HEK293 (cell line): Measurements from ENCODE around the gene S100A16.

Source experiments
- CTCF ChIP-seq: fragments of 450-650 bp; formaldehyde crosslinking; IDR thresholded peaks from 2 replicates; pipeline ENCODE4 v1.5.1; 2016; ENCODE audit warnings: missing biosample characterization, missing genetic modification characterization
- TF ChIP-seq, protein P1 (sequence below): fragments of 450-650 bp; formaldehyde crosslinking; IDR thresholded peaks from 2 replicates; pipeline ENCODE4 v1.5.1; 2017; ENCODE audit warnings: missing biosample characterization, missing genetic modification characterization

- TF ChIP-seq CTCF (tag by site-specific recombination): no peak
- TF ChIP-seq, protein P1, sequence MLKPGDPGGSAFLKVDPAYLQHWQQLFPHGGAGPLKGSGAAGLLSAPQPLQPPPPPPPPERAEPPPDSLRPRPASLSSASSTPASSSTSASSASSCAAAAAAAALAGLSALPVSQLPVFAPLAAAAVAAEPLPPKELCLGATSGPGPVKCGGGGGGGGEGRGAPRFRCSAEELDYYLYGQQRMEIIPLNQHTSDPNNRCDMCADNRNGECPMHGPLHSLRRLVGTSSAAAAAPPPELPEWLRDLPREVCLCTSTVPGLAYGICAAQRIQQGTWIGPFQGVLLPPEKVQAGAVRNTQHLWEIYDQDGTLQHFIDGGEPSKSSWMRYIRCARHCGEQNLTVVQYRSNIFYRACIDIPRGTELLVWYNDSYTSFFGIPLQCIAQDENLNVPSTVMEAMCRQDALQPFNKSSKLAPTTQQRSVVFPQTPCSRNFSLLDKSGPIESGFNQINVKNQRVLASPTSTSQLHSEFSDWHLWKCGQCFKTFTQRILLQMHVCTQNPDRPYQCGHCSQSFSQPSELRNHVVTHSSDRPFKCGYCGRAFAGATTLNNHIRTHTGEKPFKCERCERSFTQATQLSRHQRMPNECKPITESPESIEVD: no peak
These were observed 48.3 kb upstream of the S100A16 start for GRCh38 chr1:153661111-153661708.
